WTC11 (cell line): Measurements from ENCODE around the gene ILF2.
"Not testable (repeated sequence)": the region's sequence is repeated elsewhere in the genome, so short reads cannot be mapped to it uniquely, and the experiment has no call there.

Experiments used
- CBFB ChIP-seq: sonication (generic); formaldehyde crosslinking; IDR thresholded peaks from 2 replicates; pipeline ENCODE4 v1.8.1; 2022; ENCODE audit warnings: mild to moderate bottlenecking, low read depth, missing genetic modification reagents
- ESRRA ChIP-seq: sonication (generic); formaldehyde crosslinking; IDR thresholded peaks from 2 replicates; pipeline ENCODE4 v1.8.1; 2022; ENCODE audit warnings: mild to moderate bottlenecking, missing genetic modification reagents, borderline replicate concordance
- JUN ChIP-seq: sonication (generic); formaldehyde crosslinking; IDR thresholded peaks from 2 replicates; pipeline ENCODE4 v1.8.0; 2023; ENCODE audit warnings: mild to moderate bottlenecking, missing genetic modification reagents
- TF ChIP-seq, protein P1 (sequence below): sonication (generic); formaldehyde crosslinking; IDR thresholded peaks from 2 replicates; pipeline ENCODE4 v1.8.0; 2022; ENCODE audit warnings: mild to moderate bottlenecking, missing genetic modification reagents
- TF ChIP-seq, protein P2 (sequence below): fragments of 200-600 bp; IDR thresholded peaks from 2 replicates; pipeline ENCODE4 v1.8.0; 2022; ENCODE audit warnings: antibody characterized with exemption
- TF ChIP-seq, protein P3 (sequence below): sonication (generic); formaldehyde crosslinking; IDR thresholded peaks from 2 replicates; pipeline ENCODE4 v1.8.1; 2023; ENCODE audit warnings: mild to moderate bottlenecking, missing genetic modification reagents, moderate library complexity
- TF ChIP-seq, protein P4 (sequence below): fragments of 250-450 bp; sonication (Bioruptor Pico); IDR thresholded peaks from 2 replicates; pipeline ENCODE4 v1.8.0; 2021; ENCODE audit warnings: mild to moderate bottlenecking

DNA sequence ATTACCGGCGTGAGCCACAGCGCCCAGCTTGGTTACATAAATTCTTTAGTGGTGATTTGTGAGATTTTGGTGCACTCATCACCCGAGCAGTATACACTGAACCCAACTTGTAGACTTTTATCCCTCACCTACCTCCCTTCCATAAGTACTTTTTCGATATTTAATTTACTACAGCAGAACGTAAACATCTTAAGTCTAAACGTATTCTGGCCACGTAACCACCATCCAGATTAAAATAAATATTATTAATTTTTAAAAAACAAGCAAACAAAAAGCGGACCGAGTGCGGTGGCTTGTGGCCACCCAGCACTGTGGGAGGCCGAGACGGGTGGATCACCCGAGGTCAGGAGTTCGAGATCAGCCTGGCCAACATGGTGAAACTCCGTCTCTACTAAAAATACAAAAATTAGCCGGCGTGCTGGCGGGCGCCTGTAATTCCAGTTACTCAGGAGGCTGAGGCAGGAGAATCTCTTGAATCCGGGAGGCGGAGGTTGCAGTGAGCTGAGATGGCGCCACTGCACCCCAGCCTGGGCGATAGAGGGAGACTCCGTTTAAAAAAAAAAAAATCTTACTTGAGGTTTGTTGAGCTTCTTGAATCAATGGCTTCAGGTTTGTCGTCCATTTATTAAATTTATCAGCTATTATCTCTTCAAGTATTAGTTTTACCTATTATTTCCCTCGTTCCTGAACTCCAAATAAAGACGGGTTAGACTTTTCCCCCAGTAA is 998 bp upstream of the ILF2 start:
- TF ChIP-seq, protein P1, sequence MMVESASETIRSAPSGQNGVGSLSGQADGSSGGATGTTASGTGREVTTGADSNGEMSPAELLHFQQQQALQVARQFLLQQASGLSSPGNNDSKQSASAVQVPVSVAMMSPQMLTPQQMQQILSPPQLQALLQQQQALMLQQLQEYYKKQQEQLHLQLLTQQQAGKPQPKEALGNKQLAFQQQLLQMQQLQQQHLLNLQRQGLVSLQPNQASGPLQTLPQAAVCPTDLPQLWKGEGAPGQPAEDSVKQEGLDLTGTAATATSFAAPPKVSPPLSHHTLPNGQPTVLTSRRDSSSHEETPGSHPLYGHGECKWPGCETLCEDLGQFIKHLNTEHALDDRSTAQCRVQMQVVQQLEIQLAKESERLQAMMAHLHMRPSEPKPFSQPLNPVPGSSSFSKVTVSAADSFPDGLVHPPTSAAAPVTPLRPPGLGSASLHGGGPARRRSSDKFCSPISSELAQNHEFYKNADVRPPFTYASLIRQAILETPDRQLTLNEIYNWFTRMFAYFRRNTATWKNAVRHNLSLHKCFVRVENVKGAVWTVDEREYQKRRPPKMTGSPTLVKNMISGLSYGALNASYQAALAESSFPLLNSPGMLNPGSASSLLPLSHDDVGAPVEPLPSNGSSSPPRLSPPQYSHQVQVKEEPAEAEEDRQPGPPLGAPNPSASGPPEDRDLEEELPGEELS = not testable (repeated sequence)
- TF ChIP-seq, protein P2, sequence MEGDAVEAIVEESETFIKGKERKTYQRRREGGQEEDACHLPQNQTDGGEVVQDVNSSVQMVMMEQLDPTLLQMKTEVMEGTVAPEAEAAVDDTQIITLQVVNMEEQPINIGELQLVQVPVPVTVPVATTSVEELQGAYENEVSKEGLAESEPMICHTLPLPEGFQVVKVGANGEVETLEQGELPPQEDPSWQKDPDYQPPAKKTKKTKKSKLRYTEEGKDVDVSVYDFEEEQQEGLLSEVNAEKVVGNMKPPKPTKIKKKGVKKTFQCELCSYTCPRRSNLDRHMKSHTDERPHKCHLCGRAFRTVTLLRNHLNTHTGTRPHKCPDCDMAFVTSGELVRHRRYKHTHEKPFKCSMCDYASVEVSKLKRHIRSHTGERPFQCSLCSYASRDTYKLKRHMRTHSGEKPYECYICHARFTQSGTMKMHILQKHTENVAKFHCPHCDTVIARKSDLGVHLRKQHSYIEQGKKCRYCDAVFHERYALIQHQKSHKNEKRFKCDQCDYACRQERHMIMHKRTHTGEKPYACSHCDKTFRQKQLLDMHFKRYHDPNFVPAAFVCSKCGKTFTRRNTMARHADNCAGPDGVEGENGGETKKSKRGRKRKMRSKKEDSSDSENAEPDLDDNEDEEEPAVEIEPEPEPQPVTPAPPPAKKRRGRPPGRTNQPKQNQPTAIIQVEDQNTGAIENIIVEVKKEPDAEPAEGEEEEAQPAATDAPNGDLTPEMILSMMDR = not testable (repeated sequence)
- not testable (repeated sequence) for TF ChIP-seq CBFB, ESRRA, JUN (CRISPR knock-in tag)
- TF ChIP-seq, protein P3, sequence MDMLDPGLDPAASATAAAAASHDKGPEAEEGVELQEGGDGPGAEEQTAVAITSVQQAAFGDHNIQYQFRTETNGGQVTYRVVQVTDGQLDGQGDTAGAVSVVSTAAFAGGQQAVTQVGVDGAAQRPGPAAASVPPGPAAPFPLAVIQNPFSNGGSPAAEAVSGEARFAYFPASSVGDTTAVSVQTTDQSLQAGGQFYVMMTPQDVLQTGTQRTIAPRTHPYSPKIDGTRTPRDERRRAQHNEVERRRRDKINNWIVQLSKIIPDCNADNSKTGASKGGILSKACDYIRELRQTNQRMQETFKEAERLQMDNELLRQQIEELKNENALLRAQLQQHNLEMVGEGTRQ (CRISPR knock-in tag) = not testable (repeated sequence)
- TF ChIP-seq, protein P4, sequence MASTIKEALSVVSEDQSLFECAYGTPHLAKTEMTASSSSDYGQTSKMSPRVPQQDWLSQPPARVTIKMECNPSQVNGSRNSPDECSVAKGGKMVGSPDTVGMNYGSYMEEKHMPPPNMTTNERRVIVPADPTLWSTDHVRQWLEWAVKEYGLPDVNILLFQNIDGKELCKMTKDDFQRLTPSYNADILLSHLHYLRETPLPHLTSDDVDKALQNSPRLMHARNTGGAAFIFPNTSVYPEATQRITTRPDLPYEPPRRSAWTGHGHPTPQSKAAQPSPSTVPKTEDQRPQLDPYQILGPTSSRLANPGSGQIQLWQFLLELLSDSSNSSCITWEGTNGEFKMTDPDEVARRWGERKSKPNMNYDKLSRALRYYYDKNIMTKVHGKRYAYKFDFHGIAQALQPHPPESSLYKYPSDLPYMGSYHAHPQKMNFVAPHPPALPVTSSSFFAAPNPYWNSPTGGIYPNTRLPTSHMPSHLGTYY (CRISPR knock-in tag) = not testable (repeated sequence)
